GM12878 (cell line): Measurements from ENCODE around the gene KISS1. TPM values are rescaled to one million over a fixed set of nuclear protein-coding genes. Genes with fewer than 3 reads are reported as not detected.

Experiments
- ATAC-seq: fragments of 200-7000 bp; cut with Tn5 transposase; 3 replicates; pipeline ENCODE4 v1.9.1; 2020; ENCODE audit warnings: mild to moderate bottlenecking, moderate library complexity
- BruUV-seq: library from RNA; stranded (reverse); fragments of 400-500 nt; replicated peaks from 2 replicates; lab custom pipeline; 2021; lab: Mats Ljungman, UMichigan
- CTCF ChIA-PET: fragments of 300-600 bp; sonication (Branson Sonifier 250); formaldehyde crosslinking; extraction: SDS; loops from one replicate; lab custom pipeline; 2021; ENCODE audit warnings: inconsistent platforms; lab: Yijun Ruan, JAX
- POLR2A ChIA-PET: fragments of 350-600 bp; formaldehyde crosslinking; extraction: SDS; loops from one replicate; lab custom pipeline; 2021; ENCODE audit warnings: inconsistent platforms; lab: Charles Lee
- RAD21 ChIA-PET: fragments of 300-600 bp; sonication (Branson Sonifier 250); formaldehyde crosslinking; loops from one replicate; lab custom pipeline; 2023; ENCODE audit warnings: antibody characterized with exemption; ENCODE audit not compliant: unreplicated experiment; lab: Charles Lee
- SMC1A ChIA-PET: fragments of 300-600 bp; sonication (Branson Sonifier 250); formaldehyde crosslinking; loops from one replicate; lab custom pipeline; 2023; ENCODE audit not compliant: unreplicated experiment, uncharacterized antibody; lab: Charles Lee
- DNase-seq: peaks from one replicate; pipeline ENCODE4 v3.0.0-alpha.2; 2011; ENCODE audit warnings: low read depth, low spot score
- FAIRE-seq: peaks from 3 replicates; lab custom pipeline; 2011; peaks lifted over from hg19 to GRCh38; lab: Jason Lieb, UNC
- H2AFZ ChIP-seq: 2 replicates; pipeline ENCODE4 v1.6.0; 2011; ENCODE audit warnings: low read depth, low read length, control low read depth; ENCODE audit not compliant: control insufficient read depth
- H3K27ac ChIP-seq: 2 replicates; pipeline ENCODE4 v1.5.1; 2011; ENCODE audit warnings: control low read depth; ENCODE audit not compliant: control insufficient read depth, insufficient read depth
- H3K27me3 ChIP-seq, 2 experiments: replicated peaks in 1 of 2; 2 replicates each; pipeline versions ENCODE4 v1.6.0 to v1.6.1; 2011; ENCODE audit warnings: low read length in 1 of 2; ENCODE audit not compliant: control insufficient read depth in 2 of 2, insufficient read depth in 2 of 2
- H3K36me3 ChIP-seq, 2 experiments: 2 replicates each; pipeline ENCODE4 v1.5.1; 2011; ENCODE audit warnings: low read length in 1 of 2; ENCODE audit not compliant: control insufficient read depth in 2 of 2, insufficient read depth in 2 of 2
- H3K4me1 ChIP-seq: 2 replicates; pipeline ENCODE4 v1.6.1; 2011; ENCODE audit warnings: mild to moderate bottlenecking, low read length, moderate library complexity, mixed read lengths; ENCODE audit not compliant: control insufficient read depth, insufficient read depth
- H3K4me2 ChIP-seq: 2 replicates; pipeline ENCODE4 v1.6.0; 2011; ENCODE audit warnings: control low read depth; ENCODE audit not compliant: control insufficient read depth, insufficient read depth
- H3K4me3 ChIP-seq: fragments of 200-600 bp; sonication (generic); 2 replicates; pipeline ENCODE4 v1.5.1; 2016
- H3K79me2 ChIP-seq: 2 replicates; pipeline ENCODE4 v1.6.0; 2011; ENCODE audit warnings: low read length; ENCODE audit not compliant: control insufficient read depth, insufficient read depth
- H3K9ac ChIP-seq: 2 replicates; pipeline ENCODE4 v1.8.0; 2011; ENCODE audit warnings: low read length, control low read depth, mixed read lengths; ENCODE audit not compliant: control insufficient read depth, insufficient read depth
- H3K9me3 ChIP-seq: replicated peaks from 3 replicates; pipeline ENCODE4 v1.5.1; 2011; ENCODE audit warnings: mild to moderate bottlenecking, low read length; ENCODE audit not compliant: control insufficient read depth, insufficient read depth
- H4K20me1 ChIP-seq: 2 replicates; pipeline ENCODE4 v1.6.0; 2011; ENCODE audit not compliant: control insufficient read depth, insufficient read depth
- CEBPB ChIP-seq, 2 experiments: fragments of 150-350 bp in 1 of 2; IDR thresholded peaks; 2 replicates each; pipeline ENCODE4 v1.6.1; 2012 to 2014; ENCODE audit warnings: low read depth in 2 of 2, low read length in 2 of 2, borderline replicate concordance in 1 of 2, inconsistent platforms in 1 of 2
- CREM ChIP-seq: IDR thresholded peaks from 2 replicates; pipeline ENCODE4 v1.6.1; 2014; ENCODE audit warnings: antibody characterized with exemption, low read depth
- ESRRA ChIP-seq: IDR thresholded peaks from 2 replicates; pipeline ENCODE4 v1.6.1; 2012; ENCODE audit warnings: mild to moderate bottlenecking, low read length, improper control_type of control experiment
- FOS ChIP-seq: IDR thresholded peaks from 3 replicates; pipeline ENCODE4 v1.6.1; 2011; ENCODE audit warnings: borderline replicate concordance; ENCODE audit not compliant: insufficient read length; ENCODE audit errors: extremely low read depth
- FOXK2 ChIP-seq: fragments of 450-650 bp; IDR thresholded peaks from 2 replicates; pipeline ENCODE4 v1.6.1; 2017; ENCODE audit warnings: mild to moderate bottlenecking, moderate library complexity
- MLLT1 ChIP-seq: fragments of 450-650 bp; IDR thresholded peaks from 2 replicates; pipeline ENCODE4 v1.6.1; 2016; ENCODE audit warnings: mild to moderate bottlenecking
- NBN ChIP-seq: fragments of 450-650 bp; IDR thresholded peaks from 2 replicates; pipeline ENCODE4 v1.6.1; 2016
- NR2C1 ChIP-seq: fragments of 450-650 bp; IDR thresholded peaks from 2 replicates; pipeline ENCODE4 v1.6.1; 2017; ENCODE audit warnings: antibody characterized with exemption, mild to moderate bottlenecking, moderate library complexity
- SMARCA5 ChIP-seq: fragments of 450-650 bp; IDR thresholded peaks from 2 replicates; pipeline ENCODE4 v1.6.1; 2017; ENCODE audit warnings: mild to moderate bottlenecking
- SPI1 ChIP-seq: IDR thresholded peaks from 2 replicates; pipeline ENCODE4 v1.6.1; 2011; ENCODE audit warnings: low read depth, mild to moderate bottlenecking, low read length, moderate library complexity, borderline replicate concordance; ENCODE audit not compliant: insufficient read depth
- SREBF1 ChIP-seq: IDR thresholded peaks from 2 replicates; pipeline ENCODE4 v1.6.1; 2012; ENCODE audit warnings: mild to moderate bottlenecking, low read length
- SREBF2 ChIP-seq: IDR thresholded peaks from 2 replicates; pipeline ENCODE4 v1.6.1; 2012; ENCODE audit warnings: mild to moderate bottlenecking, low read length
- SUZ12 ChIP-seq: fragments of 200-600 bp; sonication (generic); IDR thresholded peaks from one replicate; pipeline ENCODE4 v1.6.1; 2018; ENCODE audit warnings: antibody characterized with exemption, mild to moderate bottlenecking; ENCODE audit not compliant: unreplicated experiment
- TCF3 ChIP-seq: IDR thresholded peaks from 2 replicates; pipeline ENCODE4 v1.6.1; 2012; ENCODE audit warnings: low read depth, mild to moderate bottlenecking, low read length, borderline replicate concordance; ENCODE audit not compliant: insufficient read depth
- ZBTB33 ChIP-seq: fragments of 450-650 bp; IDR thresholded peaks from 2 replicates; pipeline ENCODE4 v1.6.1; 2017; ENCODE audit warnings: mild to moderate bottlenecking
- ZNF687 ChIP-seq: fragments of 450-650 bp; IDR thresholded peaks from 2 replicates; pipeline ENCODE4 v1.6.1; 2017; ENCODE audit warnings: mild to moderate bottlenecking, moderate library complexity
- WGBS: methylation state at CpG from one replicate; pipeline ENCODE4 v1.1.6; 2016; ENCODE audit warnings: low lambda C conversion rate; ENCODE audit not compliant: insufficient replicate concordance, insufficient coverage; ENCODE audit errors: missing lambda C conversion rate; 5-methylcytosine and 5-hydroxymethylcytosine counted together
- in situ Hi-C: fragments of 300-500 bp; cut with MboI; formaldehyde crosslinking; loops from 9 replicates; pipeline ENCODE4 v1.14.3; 2018; ENCODE audit warnings: mixed read lengths
- intact Hi-C: fragments of 100-400 bp; cut with micrococcal nuclease; formaldehyde crosslinking; loops from one replicate; pipeline ENCODE4 v1.14.2; 2022; ENCODE audit not compliant: unreplicated experiment
- polyA plus RNA-seq, 11 experiments: library from polyadenylated mRNA; depleted of rRNA in 4 of 11; unstranded in 6 of 11; stranded (reverse) in 5 of 11; fragments of >200 nt; fragmentation: Nextera tagmentation in 4 of 11; fragmentation: Illumina TruSeq in 1 of 11; extraction: Ambion mirVana in 4 of 11; extraction: Trizol in 1 of 11; gene quantifications; 1 replicate in 1 of 11; 2 replicates in 10 of 11; pipeline versions ENCODE4 v1.2.1 to v1.2.3, GENCODE V29; 2011 to 2016; ENCODE audit warnings: inconsistent platforms in 2 of 11, missing spikeins in 2 of 11, low read depth in 1 of 11
- total RNA-seq, 4 experiments: library from RNA; depleted of rRNA in 3 of 4; stranded (reverse); fragments of >200 nt in 3 of 4; fragmentation: Illumina TruSeq in 1 of 4; extraction: Trizol in 1 of 4; gene quantifications; 2 replicates each; pipeline versions ENCODE4 v1.2.1 to v1.2.3, GENCODE V29; 2013 to 2021

The KISS1 gene
- total and polyA plus RNA-seq, 10 of the 15 experiments (the other 5 are each of a cell fraction or from before 2014, with no cell fraction given): not detected

- in situ Hi-C loops: no loop called here
- no peaks in the 10 kb centered on the region for H3K79me2 ChIP-seq
- H3K9me3 ChIP-seq: no peaks in the 10 kb centered on the region
- no TSS peak for BruUV-seq
- FAIRE-seq (no peak), DNase-seq (no peak), ATAC-seq (no peak)
- no peaks in the 10 kb centered on the region for H3K36me3 ChIP-seq
- H3K4me2 ChIP-seq: no peak overlapping the region
- intact Hi-C loops: no loop called here
- H4K20me1 ChIP-seq: no peaks in the 10 kb centered on the region
- no peaks in the 10 kb centered on the region for H3K4me1 ChIP-seq
- no peak overlapping the region for H3K27ac ChIP-seq
- RAD21 ChIA-PET: interaction anchor here (0.5 kb wide), 1 partner anchor 454 kb away, joined by 4 read pairs; no protein-coding TSS in a partner anchor
- POLR2A ChIA-PET: no interaction called here
- CTCF ChIA-PET: interaction anchor here (0.6 to 1.7 kb wide), 6 partner anchors 9 to 200 kb away, joined by 3 to 6 read pairs (median 3); no protein-coding TSS in a partner anchor
- WGBS: 31% methylated on average over 17 of the region's 18 CpGs
- peaks cover 0 to 2% of the 10 kb centered on the region in 2 experiments; a peak in 2 of 4 replicates for H3K27me3 ChIP-seq
- H2AFZ ChIP-seq: no peak overlapping the region
- H3K4me3 ChIP-seq: no peak overlapping the region
- SMC1A ChIA-PET: interaction anchor here (0.9 to 1.7 kb wide), 5 partner anchors 12 to 164 kb away, joined by 3 to 7 read pairs (median 3); no protein-coding TSS in a partner anchor
- H3K9ac ChIP-seq: no peak overlapping the region
- no peak for TF ChIP-seq TCF3
- TF ChIP-seq MLLT1: no peak
- no peak for TF ChIP-seq FOXK2
- no peak for TF ChIP-seq NR2C1
- TF ChIP-seq FOS: no peak
- no peak for TF ChIP-seq CREM
- no peak for TF ChIP-seq SREBF2
- TF ChIP-seq ESRRA: no peak
- TF ChIP-seq NBN: no peak
- no peak for TF ChIP-seq SMARCA5
- no peak for TF ChIP-seq SREBF1
- no peak for TF ChIP-seq ZNF687
- TF ChIP-seq ZBTB33: no peak
- TF ChIP-seq CEBPB (IDR thresholded peaks at IDR 0.05; ENCODE audit: borderline replicate concordance in 1 of 2, low read depth in 2 of 2, low read length in 2 of 2): no peak
- no peak for TF ChIP-seq SUZ12
- no peak for TF ChIP-seq SPI1
Observed at GRCh38 chr1:204198348-204199340, 2.4 kb upstream of the KISS1 start.
